Panc1 (cell line): ENCODE data around the gene CDKN2AIP.

Experiments used
- POLR2AphosphoS5 ChIP-seq: IDR thresholded peaks from 2 replicates; pipeline ENCODE4 v1.6.1; 2012; ENCODE audit warnings: mild to moderate bottlenecking, low read depth, low read length, moderate library complexity
- SIN3A ChIP-seq: IDR thresholded peaks from 2 replicates; pipeline ENCODE4 v1.6.1; 2012; ENCODE audit warnings: low read depth, mild to moderate bottlenecking, low read length, moderate library complexity, borderline replicate concordance; ENCODE audit not compliant: insufficient read depth
- TF ChIP-seq, protein P1 (sequence below), 2 experiments: IDR thresholded peaks; 2 replicates each; pipeline ENCODE4 v1.6.1; 2011 to 2012; ENCODE audit warnings: low read depth in 2 of 2, control low read depth in 1 of 2, low read length in 1 of 2, mild to moderate bottlenecking in 1 of 2, moderate library complexity in 1 of 2; ENCODE audit not compliant: insufficient read depth in 1 of 2
- TF ChIP-seq, protein P2 (sequence below): fragments of 450-650 bp; IDR thresholded peaks from 2 replicates; pipeline ENCODE4 v1.5.1; 2017; ENCODE audit warnings: mild to moderate bottlenecking

DNA sequence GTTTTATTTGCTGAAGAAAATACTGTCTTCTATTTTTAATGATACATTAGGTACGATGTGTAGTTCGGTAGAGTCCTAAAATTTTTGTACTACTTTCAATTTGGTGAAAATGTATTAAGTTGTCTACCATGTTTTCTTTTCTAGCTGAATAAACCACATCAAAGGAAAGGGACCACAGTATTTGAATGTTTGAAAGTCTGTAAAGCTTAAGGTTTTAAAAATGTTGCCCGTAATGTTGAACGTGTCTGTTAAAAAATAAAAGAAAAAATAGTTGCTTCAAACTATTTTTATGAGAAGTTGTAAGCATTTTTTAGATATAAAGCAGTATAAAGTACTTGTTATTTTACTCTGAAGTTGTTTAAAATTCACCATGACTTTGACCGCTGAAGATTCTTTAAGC, 3.2 kb downstream of the CDKN2AIP start:
- TF ChIP-seq, protein P1, sequence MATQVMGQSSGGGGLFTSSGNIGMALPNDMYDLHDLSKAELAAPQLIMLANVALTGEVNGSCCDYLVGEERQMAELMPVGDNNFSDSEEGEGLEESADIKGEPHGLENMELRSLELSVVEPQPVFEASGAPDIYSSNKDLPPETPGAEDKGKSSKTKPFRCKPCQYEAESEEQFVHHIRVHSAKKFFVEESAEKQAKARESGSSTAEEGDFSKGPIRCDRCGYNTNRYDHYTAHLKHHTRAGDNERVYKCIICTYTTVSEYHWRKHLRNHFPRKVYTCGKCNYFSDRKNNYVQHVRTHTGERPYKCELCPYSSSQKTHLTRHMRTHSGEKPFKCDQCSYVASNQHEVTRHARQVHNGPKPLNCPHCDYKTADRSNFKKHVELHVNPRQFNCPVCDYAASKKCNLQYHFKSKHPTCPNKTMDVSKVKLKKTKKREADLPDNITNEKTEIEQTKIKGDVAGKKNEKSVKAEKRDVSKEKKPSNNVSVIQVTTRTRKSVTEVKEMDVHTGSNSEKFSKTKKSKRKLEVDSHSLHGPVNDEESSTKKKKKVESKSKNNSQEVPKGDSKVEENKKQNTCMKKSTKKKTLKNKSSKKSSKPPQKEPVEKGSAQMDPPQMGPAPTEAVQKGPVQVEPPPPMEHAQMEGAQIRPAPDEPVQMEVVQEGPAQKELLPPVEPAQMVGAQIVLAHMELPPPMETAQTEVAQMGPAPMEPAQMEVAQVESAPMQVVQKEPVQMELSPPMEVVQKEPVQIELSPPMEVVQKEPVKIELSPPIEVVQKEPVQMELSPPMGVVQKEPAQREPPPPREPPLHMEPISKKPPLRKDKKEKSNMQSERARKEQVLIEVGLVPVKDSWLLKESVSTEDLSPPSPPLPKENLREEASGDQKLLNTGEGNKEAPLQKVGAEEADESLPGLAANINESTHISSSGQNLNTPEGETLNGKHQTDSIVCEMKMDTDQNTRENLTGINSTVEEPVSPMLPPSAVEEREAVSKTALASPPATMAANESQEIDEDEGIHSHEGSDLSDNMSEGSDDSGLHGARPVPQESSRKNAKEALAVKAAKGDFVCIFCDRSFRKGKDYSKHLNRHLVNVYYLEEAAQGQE (IDR thresholded peaks at IDR 0.05; ENCODE audit: insufficient read depth in 1 of 2, low read depth in 2 of 2, low read length in 1 of 2): no peak
- TF ChIP-seq, protein P2, sequence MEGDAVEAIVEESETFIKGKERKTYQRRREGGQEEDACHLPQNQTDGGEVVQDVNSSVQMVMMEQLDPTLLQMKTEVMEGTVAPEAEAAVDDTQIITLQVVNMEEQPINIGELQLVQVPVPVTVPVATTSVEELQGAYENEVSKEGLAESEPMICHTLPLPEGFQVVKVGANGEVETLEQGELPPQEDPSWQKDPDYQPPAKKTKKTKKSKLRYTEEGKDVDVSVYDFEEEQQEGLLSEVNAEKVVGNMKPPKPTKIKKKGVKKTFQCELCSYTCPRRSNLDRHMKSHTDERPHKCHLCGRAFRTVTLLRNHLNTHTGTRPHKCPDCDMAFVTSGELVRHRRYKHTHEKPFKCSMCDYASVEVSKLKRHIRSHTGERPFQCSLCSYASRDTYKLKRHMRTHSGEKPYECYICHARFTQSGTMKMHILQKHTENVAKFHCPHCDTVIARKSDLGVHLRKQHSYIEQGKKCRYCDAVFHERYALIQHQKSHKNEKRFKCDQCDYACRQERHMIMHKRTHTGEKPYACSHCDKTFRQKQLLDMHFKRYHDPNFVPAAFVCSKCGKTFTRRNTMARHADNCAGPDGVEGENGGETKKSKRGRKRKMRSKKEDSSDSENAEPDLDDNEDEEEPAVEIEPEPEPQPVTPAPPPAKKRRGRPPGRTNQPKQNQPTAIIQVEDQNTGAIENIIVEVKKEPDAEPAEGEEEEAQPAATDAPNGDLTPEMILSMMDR: no peak
- TF ChIP-seq POLR2AphosphoS5: no peak
- TF ChIP-seq SIN3A: no peak
